Muscle layer of duodenum (tissue), 2 donors: ENCODE measurements around the gene RPS6KA4.
"Not testable (repeated sequence)": the region's sequence is repeated elsewhere in the genome, so short reads cannot be mapped to it uniquely, and the experiment has no call there.

Experiments used
- H3K27ac ChIP-seq: one replicate; pipeline ENCODE4 v1.7.0; 2013; ENCODE audit warnings: mild to moderate bottlenecking, low read length
- H3K27me3 ChIP-seq: one replicate; pipeline ENCODE4 v1.7.0; 2013; ENCODE audit warnings: low read depth, mild to moderate bottlenecking, control low read depth, low read length
- H3K36me3 ChIP-seq, 2 donors: one replicate each; pipeline ENCODE4 v1.7.0; 2013; ENCODE audit warnings: low read length in 2 of 2, control low read depth in 1 of 2, mild to moderate bottlenecking in 1 of 2; ENCODE audit not compliant: insufficient read depth in 2 of 2, control insufficient read depth in 1 of 2
- H3K4me1 ChIP-seq, 2 donors: one replicate each; pipeline ENCODE4 v1.7.0; 2013; ENCODE audit warnings: low read length in 2 of 2, mild to moderate bottlenecking in 2 of 2, control low read depth in 1 of 2, moderate library complexity in 1 of 2; ENCODE audit not compliant: insufficient read depth in 2 of 2, control insufficient read depth in 1 of 2
- H3K4me3 ChIP-seq, 2 donors: one replicate each; pipeline ENCODE4 v1.7.0; 2013; ENCODE audit warnings: low read length in 2 of 2, low read depth in 1 of 2, mild to moderate bottlenecking in 1 of 2
- H3K9me3 ChIP-seq, 2 donors: one replicate each; pipeline ENCODE4 v1.7.0; 2013; ENCODE audit warnings: low read length in 2 of 2, control low read depth in 1 of 2, mild to moderate bottlenecking in 1 of 2; ENCODE audit not compliant: control insufficient read depth in 1 of 2
- donor health status: healthy.

Gene RPS6KA4

GRCh38 chr11:64358907-64359711 lies at the start of gene RPS6KA4:
TSS of gene RPS6KA4 (plus strand) at chr11:64359162. CDS start at chr11:64359236, 74 bp downstream.
- Histone ChIP-seq H3K4me3 (peak within 1 kb of the TSS; percentile 79 to 94), H3K27ac (peak within 1 kb of the TSS; percentile 87), H3K36me3 (peaks cover 13 to 27% of the 10 kb centered on the region in 2 donors), H3K27me3 (no peaks in the 10 kb centered on the region), H3K9me3 (no peaks in the 10 kb centered on the region), H3K4me1 (peaks cover 7 to 41% of the 10 kb centered on the region in 2 donors)

GRCh38 chr11:64312947-64313346 lies 46.0 kb upstream of the RPS6KA4 start:
- Histone ChIP-seq H3K4me1 (peaks cover 0 to 12% of the 10 kb centered on the region in 2 donors), H3K27me3 (no peaks in the 10 kb centered on the region), H3K4me3 (no peak overlapping the region), H3K27ac (no peak overlapping the region), H3K9me3 (no peaks in the 10 kb centered on the region), H3K36me3 (peaks cover 8 to 27% of the 10 kb centered on the region in 2 donors)

DNA sequence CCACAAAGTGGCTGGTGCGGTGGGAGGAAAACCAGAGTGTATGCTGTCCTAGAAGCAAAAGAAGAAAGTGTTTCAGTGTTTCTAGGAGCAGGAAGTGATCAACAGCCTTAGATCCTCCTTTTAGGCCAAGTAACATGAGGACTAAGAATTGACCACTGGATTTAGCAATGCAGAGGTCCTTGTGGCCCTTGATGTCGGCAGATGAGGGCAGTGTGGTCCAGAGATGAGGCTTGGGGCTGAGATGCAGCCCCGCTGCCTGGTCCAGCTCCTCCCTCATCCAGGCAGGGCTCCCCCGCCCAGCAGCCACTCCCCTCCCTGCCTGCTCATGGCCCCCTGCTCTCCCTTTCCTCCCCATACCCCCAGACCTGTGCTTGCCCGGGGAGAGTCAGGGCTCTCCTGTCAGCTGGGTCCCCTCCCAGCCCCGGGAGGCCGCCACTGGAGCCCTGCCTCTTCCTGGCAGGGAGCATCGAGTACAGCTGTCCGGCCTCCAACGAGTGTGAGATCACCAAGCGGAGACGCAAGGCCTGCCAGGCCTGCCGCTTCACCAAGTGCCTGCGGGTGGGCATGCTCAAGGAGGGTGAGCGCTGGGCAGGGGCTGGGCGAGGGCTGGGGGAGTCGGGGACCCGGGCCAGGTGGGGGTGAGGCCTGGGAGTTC lies 45.3 kb upstream of the RPS6KA4 start:
- Histone ChIP-seq H3K9me3 (no peaks in the 10 kb centered on the region), H3K4me1 (peaks cover 0 to 12% of the 10 kb centered on the region in 2 donors), H3K4me3 (peak overlapping the region in 1 of 2 donors; percentile 8), H3K27me3 (no peaks in the 10 kb centered on the region), H3K27ac (no peak overlapping the region), H3K36me3 (peaks cover 8 to 27% of the 10 kb centered on the region in 2 donors)

DNA sequence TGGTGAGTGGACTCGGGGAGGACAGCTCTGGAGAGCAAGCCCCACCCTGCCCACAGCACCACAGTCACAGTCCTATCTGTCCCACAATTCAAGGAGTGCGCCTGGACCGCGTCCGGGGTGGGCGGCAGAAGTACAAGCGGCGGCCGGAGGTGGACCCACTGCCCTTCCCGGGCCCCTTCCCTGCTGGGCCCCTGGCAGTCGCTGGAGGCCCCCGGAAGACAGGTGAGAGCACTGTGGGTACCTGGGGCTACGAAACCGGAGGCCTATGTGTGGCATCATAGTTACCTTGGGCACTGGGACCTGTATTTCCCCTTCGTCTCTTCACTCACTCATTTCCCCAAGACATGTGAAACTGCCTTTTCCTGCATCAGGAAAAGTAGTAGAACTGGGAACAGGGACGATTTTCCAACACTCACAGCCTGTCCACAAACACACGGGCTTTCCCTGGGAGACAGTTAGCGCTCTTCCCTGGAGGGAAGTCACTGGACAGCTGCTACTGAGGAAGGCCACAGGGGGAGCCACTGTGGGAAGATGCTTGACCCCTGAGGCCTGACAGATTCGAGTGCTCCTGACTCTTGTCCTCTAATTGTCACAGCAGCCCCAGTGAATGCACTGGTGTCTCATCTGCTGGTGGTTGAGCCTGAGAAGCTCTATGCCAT lies 44.7 kb upstream of the RPS6KA4 start:
- peak overlapping the region in 1 of 2 donors; percentile 8 for H3K4me3 ChIP-seq

GRCh38 chr11:64314805-64315561 lies 44.0 kb upstream of the RPS6KA4 start:
- Histone ChIP-seq H3K9me3 (no peaks in the 10 kb centered on the region), H3K27ac (no peak overlapping the region), H3K36me3 (peaks cover 8 to 27% of the 10 kb centered on the region in 2 donors), H3K4me3 (no peak overlapping the region), H3K27me3 (no peaks in the 10 kb centered on the region), H3K4me1 (peaks cover 0 to 21% of the 10 kb centered on the region in 2 donors)

More for the DNA sequence above, 44.7 kb upstream of the RPS6KA4 start:
- H3K4me1 ChIP-seq: peaks cover 0 to 17% of the 10 kb centered on the region in 2 donors
- H3K27me3 ChIP-seq: no peaks in the 10 kb centered on the region
- no peak overlapping the region for H3K27ac ChIP-seq
- H3K36me3 ChIP-seq: peaks cover 8 to 27% of the 10 kb centered on the region in 2 donors
- H3K9me3 ChIP-seq: no peaks in the 10 kb centered on the region

GRCh38 chr11:64315667-64316526 lies 43.1 kb upstream of the RPS6KA4 start:
- Histone ChIP-seq H3K4me3 (peak overlapping the region in 1 of 2 donors; percentile 93), H3K36me3 (peaks cover 8 to 31% of the 10 kb centered on the region in 2 donors), H3K4me1 (peaks cover 0 to 21% of the 10 kb centered on the region in 2 donors)
- not testable (repeated sequence) for H3K27me3 ChIP-seq, H3K27ac ChIP-seq, H3K9me3 ChIP-seq

DNA sequence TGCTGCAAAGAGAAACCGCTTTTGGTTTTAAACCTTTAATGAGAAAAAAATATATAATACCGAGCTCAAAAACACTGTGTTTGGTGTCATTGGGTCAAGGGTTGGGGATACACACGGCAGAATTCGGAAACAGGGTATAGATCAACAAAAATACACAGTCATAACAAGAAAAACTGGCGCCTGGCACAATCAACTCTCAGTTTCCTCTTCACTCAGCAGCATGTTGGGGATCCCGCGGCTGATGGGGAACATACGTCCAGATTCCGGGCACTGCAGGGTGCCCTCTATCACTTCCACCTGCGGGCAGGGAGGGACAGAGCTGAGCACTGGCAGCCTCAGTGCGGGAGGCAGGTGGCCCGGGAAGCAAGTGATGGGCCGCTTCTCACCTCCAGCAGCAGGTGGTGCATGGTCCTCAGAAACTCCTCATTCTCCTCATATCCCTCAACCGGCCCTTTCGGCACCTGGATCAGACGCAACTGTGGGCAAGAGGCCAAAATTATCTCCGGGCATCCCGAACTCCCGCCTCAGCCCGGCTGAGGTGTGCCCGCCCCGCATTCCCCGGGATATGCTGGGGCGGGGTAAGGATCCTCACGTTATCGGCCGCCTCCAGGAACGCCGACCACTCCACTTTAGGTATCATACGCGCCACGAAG lies 42.2 kb upstream of the RPS6KA4 start:
- peaks cover 0 to 21% of the 10 kb centered on the region in 2 donors for H3K4me1 ChIP-seq
- no peaks in the 10 kb centered on the region for H3K9me3 ChIP-seq
- H3K36me3 ChIP-seq: peaks cover 8 to 37% of the 10 kb centered on the region in 2 donors
- peak overlapping the region; percentile 98 for H3K27ac ChIP-seq
- H3K27me3 ChIP-seq: no peaks in the 10 kb centered on the region
- peak overlapping the region; percentile 84 to 93 for H3K4me3 ChIP-seq

DNA sequence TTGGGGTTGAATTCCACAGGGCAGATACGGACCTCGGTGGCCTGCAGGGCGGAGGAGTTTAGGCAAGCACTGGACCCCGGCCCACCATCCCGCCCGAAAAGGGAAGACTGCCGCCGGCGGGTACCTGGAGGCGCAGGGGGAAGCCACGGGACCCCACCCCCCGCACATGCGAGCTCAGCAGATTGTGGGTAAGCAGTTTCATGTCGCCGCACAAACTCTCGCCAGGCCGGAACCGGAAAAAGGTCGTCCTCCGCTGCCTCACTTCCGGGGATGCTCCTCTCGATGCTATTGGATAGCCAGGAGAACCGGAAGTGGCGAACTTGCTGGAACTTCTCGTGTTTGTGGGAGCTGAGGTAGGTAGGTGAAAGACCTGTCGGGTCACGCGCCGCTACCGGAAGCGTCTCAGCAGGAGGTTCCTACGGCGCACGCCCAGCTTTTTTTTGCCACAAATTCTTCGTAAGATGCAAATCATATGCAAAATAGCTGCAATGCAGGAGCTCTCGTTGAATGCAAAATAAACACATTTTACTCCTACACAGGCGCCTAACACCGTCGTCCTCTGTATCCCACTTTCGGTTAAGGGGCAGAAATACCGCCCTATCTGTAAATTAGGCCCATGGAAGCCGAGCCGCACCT lies 41.5 kb upstream of the RPS6KA4 start, which contains the start of gene TRMT112:
Gene TRMT112, minus strand, starts transcription at position 235 of the 636 bp plus-strand sequence. Its CDS starts 33 bp downstream, at position 202.
- peaks cover 11 to 41% of the 10 kb centered on the region in 2 donors for H3K36me3 ChIP-seq
- H3K4me1 ChIP-seq: peaks cover 0 to 21% of the 10 kb centered on the region in 2 donors
- H3K27ac ChIP-seq: peak within 1 kb of the TSS; percentile 98
- no peaks in the 10 kb centered on the region for H3K27me3 ChIP-seq
- H3K9me3 ChIP-seq: no peaks in the 10 kb centered on the region
- peak within 1 kb of the TSS; percentile 84 to 93 for H3K4me3 ChIP-seq

GRCh38 chr11:64317961-64318765 lies 40.8 kb upstream of the RPS6KA4 start, which contains the start of gene PRDX5:
TSS of gene PRDX5 (plus strand) at chr11:64318121. CDS start at chr11:64318216, 95 bp downstream.
- peaks cover 9 to 48% of the 10 kb centered on the region in 2 donors for H3K36me3 ChIP-seq
- no peaks in the 10 kb centered on the region for H3K27me3 ChIP-seq
- peak within 1 kb of the TSS; percentile 98 for H3K27ac ChIP-seq
- H3K9me3 ChIP-seq: no peaks in the 10 kb centered on the region
- H3K4me3 ChIP-seq: peak within 1 kb of the TSS; percentile 84 to 93
- H3K4me1 ChIP-seq: peaks cover 0 to 21% of the 10 kb centered on the region in 2 donors
